ENCODE data around the gene YBX3.

YBX3 gene

GRCh38 chr12:10722502-10722904, 620 bp downstream of the YBX3 start:
- FAIRE-seq = peak; percentile 49
- DNase-seq (ENCODE audit: insufficient read length, low spot score) = peak; percentile 50

- FAIRE-seq = peak; percentile 90
- DNase-seq (ENCODE audit: insufficient read length, low spot score) = peak; percentile 35
These were observed 1.2 kb downstream of the YBX3 start for GRCh38 chr12:10721651-10722501.

- no peak for DNase-seq (ENCODE audit: insufficient read length, low spot score)
- FAIRE-seq = peak; percentile 4
These were observed 2.0 kb downstream of the YBX3 start for GRCh38 chr12:10720974-10721650.

GRCh38 chr12:10719482-10719881, 3.6 kb downstream of the YBX3 start:
- FAIRE-seq (no peak), DNase-seq (ENCODE audit: insufficient read length, low spot score) (no peak)

GRCh38 chr12:10718279-10718821, 4.8 kb downstream of the YBX3 start:
- DNase-seq (ENCODE audit: insufficient read length, low spot score) = no peak
- no peak for FAIRE-seq

GRCh38 chr12:10717410-10717809, 5.7 kb downstream of the YBX3 start:
- DNase-seq (ENCODE audit: insufficient read length, low spot score) (no peak), FAIRE-seq (no peak)

- no peak for FAIRE-seq
These were observed 6.3 kb downstream of the YBX3 start for GRCh38 chr12:10716704-10717315.

GRCh38 chr12:10716277-10716676, 6.8 kb downstream of the YBX3 start:
- no peak for DNase-seq (ENCODE audit: insufficient read length, low spot score)
- no peak for FAIRE-seq

More at GRCh38 chr12:10716704-10717315, 6.3 kb downstream of the YBX3 start:
- no peak for DNase-seq (ENCODE audit: insufficient read length, low spot score)

GRCh38 chr12:10715491-10715890, 7.6 kb downstream of the YBX3 start:
- DNase-seq (ENCODE audit: insufficient read length, low spot score) (no peak), FAIRE-seq (no peak)

GRCh38 chr12:10709808-10710207, 13.3 kb downstream of the YBX3 start:
- FAIRE-seq (no peak), DNase-seq (ENCODE audit: insufficient read length, low spot score) (no peak)

GRCh38 chr12:10708862-10709261, 14.3 kb downstream of the YBX3 start:
- FAIRE-seq (no peak), DNase-seq (ENCODE audit: insufficient read length, low spot score) (no peak)

GRCh38 chr12:10705655-10706054, 17.5 kb downstream of the YBX3 start:
- FAIRE-seq = no peak
- DNase-seq (ENCODE audit: insufficient read length, low spot score) = no peak

- no peak for FAIRE-seq
- DNase-seq (ENCODE audit: insufficient read length, low spot score) = no peak
These were observed 21.3 kb downstream of the YBX3 start for GRCh38 chr12:10701843-10702242.

GRCh38 chr12:10701131-10701681, 21.9 kb downstream of the YBX3 start:
- FAIRE-seq (peak; percentile 85), DNase-seq (ENCODE audit: insufficient read length, low spot score) (no peak)

GRCh38 chr12:10700581-10700980, 22.5 kb downstream of the YBX3 start:
- no peak for DNase-seq (ENCODE audit: insufficient read length, low spot score)
- FAIRE-seq = no peak

- no peak for DNase-seq (ENCODE audit: insufficient read length, low spot score)
- FAIRE-seq = no peak
These were observed 25.3 kb downstream of the YBX3 start for GRCh38 chr12:10697862-10698261.

GRCh38 chr12:10697156-10697555, 26.0 kb downstream of the YBX3 start:
- FAIRE-seq = no peak
- DNase-seq (ENCODE audit: insufficient read length, low spot score) = no peak

GRCh38 chr12:10690906-10691305, 32.2 kb downstream of the YBX3 start:
- DNase-seq (ENCODE audit: insufficient read length, low spot score) = no peak

GRCh38 chr12:10689146-10689545, 34.0 kb downstream of the YBX3 start:
- no peak for FAIRE-seq

More at GRCh38 chr12:10690906-10691305, 32.2 kb downstream of the YBX3 start:
- no peak for FAIRE-seq

GRCh38 chr12:10688042-10688441, 35.1 kb downstream of the YBX3 start:
- DNase-seq (ENCODE audit: insufficient read length, low spot score) (no peak), FAIRE-seq (no peak)

More at GRCh38 chr12:10689146-10689545, 34.0 kb downstream of the YBX3 start:
- no peak for DNase-seq (ENCODE audit: insufficient read length, low spot score)
